ENCODE results near the gene ADH1B. TPM values are rescaled to one million over a fixed set of nuclear protein-coding genes. Genes with fewer than 3 reads are reported as not detected.

The ADH1B gene
- 0.32 and 1.9 TPM in 2 replicates for total RNA-seq

DNA sequence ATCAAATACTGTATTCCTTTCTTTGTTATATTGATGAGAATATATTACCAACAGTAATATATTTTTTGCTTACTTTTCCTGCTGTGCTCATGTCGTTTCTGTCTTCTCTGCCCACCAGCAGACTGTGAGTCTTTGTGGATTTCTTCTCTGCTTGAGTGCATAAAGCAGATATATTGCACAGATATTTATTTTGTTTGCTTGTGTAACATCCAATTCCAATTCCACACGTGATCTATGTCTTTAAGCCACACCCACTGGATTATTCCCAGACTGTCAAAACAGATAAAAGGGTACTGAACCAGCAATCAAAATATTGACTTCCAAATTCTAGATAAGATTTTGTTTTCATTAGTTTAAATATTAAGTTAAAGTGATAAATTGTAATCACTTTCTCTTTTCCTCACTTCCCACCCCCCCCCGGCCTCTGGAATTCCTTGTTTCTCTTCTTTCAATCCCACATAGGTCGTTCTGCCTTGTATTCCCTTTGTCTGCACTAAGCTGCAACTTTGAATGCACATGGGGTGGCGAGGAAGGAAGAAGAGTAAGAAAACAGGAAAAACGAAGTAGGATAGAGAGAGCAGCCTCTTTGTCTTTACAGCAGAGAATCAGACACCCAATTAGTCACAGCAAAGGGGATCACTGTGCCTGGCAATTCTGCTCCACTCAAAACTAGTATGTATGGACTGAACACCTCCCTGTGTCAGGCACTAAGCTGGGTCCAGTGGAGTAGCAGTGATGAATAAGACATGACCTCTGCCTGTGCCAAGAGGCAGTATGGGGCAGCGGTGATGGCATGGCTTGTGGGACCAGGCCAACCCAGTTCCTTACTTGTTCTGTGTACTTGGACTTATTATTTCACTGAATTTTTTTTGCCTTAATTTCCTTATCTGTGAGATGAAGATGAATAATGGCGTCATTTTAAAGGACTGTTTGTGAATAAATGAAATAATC lies at the start of gene ADH1B:
TSS of gene ADH1B (minus strand) at position 161 of the 951 bp plus-strand sequence. CDS start at position 91, 70 bp downstream.

GRCh38 chr4:99352602-99353537 lies 31.7 kb upstream of the ADH1B start, which contains the start of gene ADH1C:
Gene ADH1C (minus strand): TSS chr4:99352746. CDS start chr4:99352675, 71 bp downstream.

DNA sequence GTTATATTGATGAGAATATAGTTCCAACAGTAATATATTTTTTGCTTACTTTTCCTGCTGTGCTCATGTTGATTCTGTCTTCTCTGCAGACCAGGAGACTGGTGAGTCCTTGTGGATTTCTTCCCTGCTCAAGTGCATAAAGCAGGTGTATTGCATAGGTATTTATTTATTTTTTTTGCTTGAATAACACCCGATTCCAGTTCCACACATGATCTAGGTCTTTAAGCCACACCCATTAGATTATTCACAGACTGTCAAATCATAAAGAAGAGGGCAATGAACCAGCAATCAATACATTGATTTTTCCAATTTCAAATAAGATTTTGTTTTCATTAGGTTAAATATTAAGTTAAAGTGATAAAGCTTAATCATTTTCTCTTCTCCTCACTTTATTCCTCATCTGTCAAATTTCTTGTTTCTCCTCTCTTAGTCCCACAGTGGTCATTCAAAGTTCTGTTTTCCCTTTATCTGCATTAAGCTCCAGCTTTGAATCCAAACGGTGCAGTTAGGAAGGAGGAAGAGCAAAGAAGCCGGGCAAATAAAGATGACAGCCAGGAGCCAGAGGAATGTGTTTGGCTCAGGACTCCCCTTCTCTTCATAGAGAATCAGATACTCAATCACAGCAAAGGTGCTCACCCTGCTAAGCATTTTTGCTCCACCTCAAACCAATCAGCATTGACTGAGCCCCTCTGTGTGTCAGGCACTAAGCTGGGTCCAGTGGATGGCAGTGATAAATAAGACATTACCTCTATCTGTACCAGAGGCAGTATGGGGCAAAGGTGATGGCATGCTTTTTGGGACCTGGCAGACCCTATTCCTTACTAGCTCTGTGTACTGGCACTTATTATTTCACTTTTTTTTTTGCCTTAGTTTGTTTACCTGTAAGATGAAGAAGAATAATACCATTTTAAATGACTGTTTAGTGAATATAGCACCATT lies 30.1 kb downstream of the ADH1B start, which contains the start of gene ADH1A:
TSS of gene ADH1A (minus strand) at position 138 of the 939 bp plus-strand sequence. CDS start at position 67, 71 bp downstream.

Other genes starting within 250 kb of the ADH1B start
- 71.9 and 78.2 TPM in 2 replicates for gene ADH5, start 232.6 kb downstream of the ADH1B start, total RNA-seq
- not detected in 2 replicates for gene ADH4, start 177.1 kb downstream of the ADH1B start, total RNA-seq
- gene ADH6, start 102.2 kb downstream of the ADH1B start, total RNA-seq, result not detected in 2 replicates
- not detected in 2 replicates for gene ADH1A, start 30.4 kb downstream of the ADH1B start, total RNA-seq
- gene ADH1C, start 31.3 kb upstream of the ADH1B start, total RNA-seq, result not detected in 2 replicates
- not detected in 2 replicates for gene ADH7, start 113.9 kb upstream of the ADH1B start, total RNA-seq
- gene C4orf17, start 189.6 kb upstream of the ADH1B start, total RNA-seq, result not detected in 2 replicates
- 5.0 and 7.8 TPM in 2 replicates for gene TRMT10A, start 242.6 kb upstream of the ADH1B start, total RNA-seq